HL-60/S4 treated with phorbol 12-myristate 13-acetate at 8.2 ng/mL for 4 days and 3 days (cell line): ENCODE results near the gene KIAA1958.
"Not testable (repeated sequence)": the region's sequence is repeated elsewhere in the genome, so short reads cannot be mapped to it uniquely, and the experiment has no call there.

Experiments used
- in situ Hi-C: fragments of 300-500 bp; cut with MboI; formaldehyde crosslinking; loops from 2 replicates; pipeline ENCODE4 v1.15.0; 2022; ENCODE audit warnings: low sequenced_read_pairs

KIAA1958 gene

DNA sequence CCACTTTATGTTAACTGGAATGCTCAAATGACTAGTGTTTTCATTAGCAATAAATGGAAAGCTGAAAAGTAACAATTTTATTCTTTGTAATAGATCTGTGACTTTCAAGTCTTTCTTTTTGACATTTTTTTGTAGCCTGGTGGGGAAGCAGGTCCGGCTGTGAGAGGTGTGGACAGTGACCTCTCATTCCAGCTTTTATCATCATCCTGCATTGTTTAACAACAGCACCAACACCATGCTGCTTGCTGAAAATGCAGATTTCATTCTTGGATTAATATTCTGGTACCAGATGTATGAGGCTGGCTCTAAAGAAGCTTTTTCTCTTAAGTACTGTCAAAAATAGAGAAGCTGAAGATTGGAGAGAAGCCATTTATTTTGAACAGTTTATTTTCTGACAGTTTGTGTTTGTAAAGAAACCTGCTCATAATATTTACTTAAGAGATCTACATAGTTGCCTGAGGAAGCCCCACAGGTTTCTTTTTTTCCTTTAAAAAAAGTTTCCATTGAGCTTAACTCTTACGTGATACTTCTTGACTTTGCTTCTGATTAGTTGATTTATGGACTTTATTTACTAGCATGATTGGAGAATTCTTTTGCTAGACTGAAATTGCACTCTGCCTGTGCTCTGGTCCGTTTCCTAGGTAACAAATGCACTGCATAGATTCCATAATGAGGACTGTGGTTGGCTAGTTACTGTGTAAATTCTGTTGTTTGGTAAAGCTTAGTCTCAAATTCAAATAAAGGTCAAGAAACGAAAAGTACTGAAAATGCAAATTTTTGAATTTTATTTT lies 3.4 kb downstream of the KIAA1958 start:
- in situ Hi-C loops, result no loop called here

- in situ Hi-C loops, result no loop called here
These were observed 6.9 kb downstream of the KIAA1958 start for GRCh38 chr9:112493393-112494137.

DNA sequence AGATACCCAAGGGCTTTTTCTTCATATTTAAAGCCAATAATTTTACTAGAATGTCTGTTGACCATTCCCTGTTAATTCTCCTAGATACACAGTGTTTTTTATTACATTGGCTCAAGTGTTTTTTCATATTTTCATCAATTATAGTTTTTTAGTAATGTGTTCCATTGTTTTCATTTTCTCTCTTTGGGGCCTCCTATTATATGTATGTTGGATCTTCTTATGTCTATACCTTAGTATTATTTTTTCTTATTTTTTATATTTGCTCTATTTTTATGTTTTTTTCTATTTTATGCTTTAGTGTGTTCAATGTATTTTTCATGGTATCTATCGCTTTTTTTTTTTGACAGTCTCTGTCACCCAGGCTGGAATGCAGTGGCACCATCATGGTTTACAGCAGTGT lies 7.5 kb downstream of the KIAA1958 start:
- in situ Hi-C loops, result no loop called here

- in situ Hi-C loops, result no loop called here
These were observed 9.0 kb downstream of the KIAA1958 start for GRCh38 chr9:112495614-112496013.

DNA sequence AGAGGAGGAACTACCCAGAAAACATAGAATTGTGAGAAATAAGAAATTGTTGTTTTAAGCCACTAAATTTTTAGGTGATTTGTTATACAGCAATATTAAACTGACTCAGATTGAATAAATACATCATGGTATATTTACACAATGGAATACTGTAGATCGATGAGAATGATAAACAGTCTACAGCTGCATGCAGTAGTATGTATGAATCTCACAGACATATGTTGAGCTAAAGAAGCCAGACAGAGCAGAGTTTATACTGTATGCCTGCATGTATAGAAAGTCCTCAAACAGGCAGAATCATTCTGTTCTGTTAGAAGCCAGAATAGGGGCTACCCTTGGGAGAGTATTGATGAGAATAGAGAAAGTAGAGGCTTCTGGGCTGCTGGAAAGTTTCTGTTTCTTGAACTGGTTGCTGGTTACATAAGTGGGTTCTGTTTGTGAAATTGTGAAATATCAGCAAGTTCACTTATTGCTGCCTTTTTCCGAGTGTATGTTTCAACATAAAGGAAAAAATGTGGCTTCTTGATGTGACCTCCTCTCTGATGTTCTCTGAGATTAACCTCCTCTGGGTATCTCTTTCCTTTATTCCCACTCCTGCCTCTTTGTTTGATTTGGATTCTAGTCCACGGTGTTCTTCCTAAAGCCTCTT lies 9.6 kb downstream of the KIAA1958 start:
- in situ Hi-C loops, result no loop called here

- in situ Hi-C loops, result no loop called here
These were observed 14.2 kb downstream of the KIAA1958 start for GRCh38 chr9:112500842-112501241.

DNA sequence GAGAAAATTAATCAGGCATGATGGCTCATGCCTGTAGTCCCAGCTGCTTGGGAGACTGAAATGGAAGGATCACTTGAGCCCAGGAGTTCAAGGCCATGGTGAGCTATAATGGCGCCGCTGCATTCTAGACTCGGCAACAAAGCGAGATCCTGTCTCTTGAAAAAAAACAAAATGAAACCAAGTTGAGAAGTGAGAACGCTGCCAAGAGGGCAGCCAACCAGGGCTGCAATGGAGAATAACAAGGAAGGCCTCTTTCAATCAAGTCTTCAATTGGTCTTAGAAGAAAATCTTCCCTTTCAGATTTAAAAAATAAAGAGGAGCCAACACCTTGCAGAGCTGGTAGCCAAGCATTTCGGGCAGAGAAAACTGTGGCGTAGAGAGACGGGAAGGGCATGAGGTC lies 14.7 kb downstream of the KIAA1958 start:
- in situ Hi-C loops, result no loop called here

DNA sequence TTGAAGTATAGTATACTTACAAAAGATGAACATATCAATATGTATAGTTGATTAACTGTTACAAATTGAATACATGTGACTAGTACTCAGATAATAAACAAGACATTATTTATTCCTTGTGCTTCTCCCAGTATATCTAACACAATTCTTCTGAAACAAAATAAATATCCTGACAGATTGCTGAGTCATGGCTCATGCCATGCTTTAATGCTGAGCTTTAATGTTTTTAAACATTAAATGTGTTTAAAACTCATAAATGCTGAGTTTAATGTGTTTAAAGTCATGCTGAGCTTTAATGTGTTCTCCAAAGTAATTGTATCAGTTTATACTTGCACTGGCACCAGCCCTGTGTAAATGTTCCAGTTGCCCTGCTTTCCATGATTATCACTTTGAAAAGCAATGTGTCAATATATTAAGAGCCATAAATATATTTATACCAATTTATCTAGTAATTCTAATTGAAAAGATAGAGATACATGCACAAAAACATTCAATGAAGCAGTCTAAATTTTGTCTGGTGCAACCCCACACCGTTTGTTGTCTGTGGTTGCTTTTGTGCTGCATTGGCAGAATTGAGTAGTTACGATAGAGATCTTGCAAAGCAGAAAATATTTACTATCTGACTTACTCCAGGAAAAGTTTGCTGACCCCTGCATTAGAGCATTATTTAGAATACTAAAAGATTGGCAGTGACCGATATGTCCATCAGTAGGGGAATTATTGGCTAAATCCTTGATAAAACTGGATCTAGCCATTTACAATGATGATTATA lies 15.7 kb downstream of the KIAA1958 start:
- in situ Hi-C loops, result no loop called here

DNA sequence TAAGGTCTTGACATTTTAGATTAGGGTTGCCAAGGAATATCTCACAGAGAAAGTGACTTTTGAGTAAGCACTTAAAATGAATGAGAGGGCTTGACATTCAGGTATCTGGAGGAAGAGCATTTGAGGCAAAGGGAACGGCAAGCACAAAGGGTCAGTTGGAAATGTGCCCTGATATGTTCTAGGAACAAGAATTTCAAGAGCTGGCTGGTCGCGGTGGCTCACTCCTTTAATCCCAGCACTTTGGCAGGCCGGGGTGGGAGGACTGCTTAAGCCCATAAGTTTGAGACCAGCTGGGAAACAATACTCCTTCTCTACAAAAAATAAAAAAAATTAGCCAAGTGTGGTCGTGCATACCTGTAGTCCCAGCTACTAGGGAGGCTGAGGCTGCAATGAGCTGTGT lies 16.5 kb downstream of the KIAA1958 start:
- in situ Hi-C loops, result no loop called here

GRCh38 chr9:112505086-112505485 lies 18.5 kb downstream of the KIAA1958 start:
- in situ Hi-C loops, result no loop called here

DNA sequence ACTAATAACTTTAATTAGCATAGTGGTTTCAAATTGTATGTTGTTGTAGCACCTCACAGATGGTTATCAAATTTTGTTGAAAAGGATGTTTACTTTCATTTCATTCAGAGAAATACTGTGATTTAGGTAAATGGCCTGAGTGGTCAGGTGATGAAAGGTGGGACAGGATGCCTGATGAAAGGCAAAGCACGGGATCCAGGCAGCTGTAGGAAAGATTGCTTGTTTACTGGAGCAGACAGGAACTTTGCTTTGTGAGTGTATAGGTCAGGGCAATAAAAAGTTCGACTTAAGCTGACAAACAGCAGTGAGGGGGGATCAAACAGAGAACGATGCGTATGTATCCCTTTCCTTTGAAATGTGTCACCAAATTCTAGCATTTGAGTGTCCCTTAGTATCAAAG lies 19.0 kb downstream of the KIAA1958 start:
- in situ Hi-C loops, result no loop called here

GRCh38 chr9:112506571-112506970 lies 19.9 kb downstream of the KIAA1958 start:
- in situ Hi-C loops, result no loop called here

DNA sequence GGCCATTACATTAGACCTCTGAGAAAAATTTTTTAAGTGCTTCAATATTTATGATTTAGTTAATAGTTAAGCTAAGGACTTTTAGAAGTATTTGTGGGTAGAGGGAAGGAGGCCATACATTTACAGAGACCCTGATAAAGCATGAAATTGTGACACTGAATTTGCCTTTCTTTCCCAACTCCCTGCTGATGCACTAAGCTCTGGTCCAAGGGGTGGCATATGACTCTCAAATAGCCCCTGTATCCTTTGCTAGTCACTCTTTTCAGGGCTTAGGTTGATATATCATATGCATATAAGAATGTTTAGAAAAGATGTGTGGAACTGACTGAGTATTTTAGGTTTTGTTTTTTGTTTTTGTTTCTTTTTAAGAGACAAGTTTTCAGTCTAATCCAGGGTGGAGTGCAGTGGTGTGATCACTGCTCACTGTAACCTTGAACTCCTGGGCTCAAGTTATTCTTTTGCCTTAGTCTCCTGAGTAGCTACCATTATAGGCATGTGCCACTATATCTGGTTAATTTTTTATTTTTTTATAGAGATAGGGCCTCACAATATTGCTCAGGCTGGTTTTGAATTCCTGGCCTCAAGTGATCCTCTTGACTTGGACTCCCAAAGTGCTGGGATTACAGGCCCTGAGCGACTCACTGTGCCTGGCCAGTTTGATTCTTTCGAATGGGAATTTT lies 20.5 kb downstream of the KIAA1958 start:
- in situ Hi-C loops, result no loop called here

- in situ Hi-C loops, result no loop called here
These were observed 21.8 kb downstream of the KIAA1958 start for GRCh38 chr9:112508377-112508776.

GRCh38 chr9:112512377-112512776 lies 25.8 kb downstream of the KIAA1958 start:
- in situ Hi-C loops, result not testable (repeated sequence)

- in situ Hi-C loops, result no loop called here
These were observed 30.1 kb downstream of the KIAA1958 start for GRCh38 chr9:112516769-112517168.

DNA sequence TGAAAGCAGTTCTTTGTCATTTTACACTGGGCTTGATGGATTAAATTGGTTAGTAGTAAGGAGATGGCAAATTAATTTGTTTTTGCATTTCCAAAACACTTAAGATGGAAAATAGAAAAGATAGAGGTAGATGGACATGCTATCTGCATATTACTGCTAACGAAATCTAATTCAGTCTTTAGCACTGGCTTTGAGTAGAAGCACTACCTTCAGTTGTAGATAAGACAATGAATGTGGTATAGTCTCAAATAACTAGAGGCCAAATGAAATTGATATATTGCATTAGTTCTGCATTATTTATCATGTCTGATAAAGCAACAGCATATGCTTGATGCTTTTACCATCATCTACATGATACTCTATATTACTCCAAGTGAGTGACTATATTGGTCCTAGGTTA lies 33.4 kb downstream of the KIAA1958 start:
- in situ Hi-C loops, result no loop called here

DNA sequence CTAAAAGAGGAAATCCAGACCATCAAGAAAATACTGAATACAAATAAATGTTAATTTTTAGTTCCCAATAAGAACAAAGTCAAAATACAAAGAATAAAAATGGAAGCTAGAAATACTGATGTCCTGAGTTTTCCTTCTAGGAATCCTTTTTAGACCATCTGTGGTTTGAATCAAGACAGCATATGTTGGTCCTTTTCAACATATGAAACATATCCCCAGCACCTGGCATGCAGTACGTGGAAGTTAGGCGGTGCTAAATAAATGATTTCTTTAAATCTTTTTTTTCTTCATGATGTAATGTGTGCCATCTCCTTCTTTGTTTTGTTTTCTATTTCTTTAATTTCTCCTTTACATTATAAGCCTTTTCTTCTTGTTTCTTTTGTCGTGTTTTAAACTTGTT lies 34.0 kb downstream of the KIAA1958 start:
- in situ Hi-C loops, result no loop called here

GRCh38 chr9:112526973-112527372 lies 40.3 kb downstream of the KIAA1958 start:
- in situ Hi-C loops, result no loop called here

DNA sequence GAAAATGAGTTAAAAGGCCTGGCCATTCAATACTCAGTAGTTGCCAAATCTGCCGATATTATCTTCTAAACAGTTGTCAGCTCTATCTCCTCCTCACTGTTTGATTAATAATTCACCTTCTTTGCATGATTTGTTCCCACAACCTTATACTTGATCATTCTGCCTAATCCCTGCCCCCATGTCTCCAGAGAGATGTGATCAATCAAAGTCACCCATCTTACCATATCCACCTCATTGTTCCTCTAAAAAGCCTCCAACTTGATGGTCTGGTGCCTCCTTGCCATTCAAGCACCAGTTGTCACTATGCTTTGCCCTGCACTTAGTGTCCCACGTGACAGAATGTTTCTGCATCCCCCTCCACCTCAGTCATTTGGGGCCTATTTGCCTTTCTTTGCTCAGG lies 41.3 kb downstream of the KIAA1958 start:
- in situ Hi-C loops, result no loop called here

DNA sequence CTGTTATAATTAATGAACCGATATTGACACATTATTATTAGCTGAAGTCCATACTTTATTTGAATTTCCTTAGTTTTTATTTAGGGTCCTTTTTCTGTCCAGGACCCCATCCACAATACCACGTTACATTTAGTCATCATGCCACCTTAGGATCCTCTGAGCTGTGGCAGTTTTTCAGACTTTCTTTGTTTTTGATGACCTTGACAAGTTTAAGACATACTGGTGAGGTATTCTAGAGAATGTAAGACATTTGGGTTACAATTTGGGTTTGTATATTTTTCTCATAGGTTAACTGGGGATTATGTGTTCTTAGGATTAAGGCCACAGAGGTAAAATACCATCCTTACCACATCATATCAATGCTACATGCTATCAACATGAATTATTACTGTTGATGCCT lies 42.7 kb downstream of the KIAA1958 start:
- in situ Hi-C loops, result no loop called here
